ENCODE results near the gene CTNNA2. TPM values are rescaled to one million over a fixed set of nuclear protein-coding genes. Genes with fewer than 3 reads are reported as not detected.

The CTNNA2 gene
- total RNA-seq, 1 experiment from 2014 or later = not detected

GRCh38 chr2:80190166-80190565 is 677.3 kb downstream of the CTNNA2 start:
- Histone ChIP-seq H3K27me3 (ENCODE audit: insufficient read depth, low read depth) (no peaks in the 10 kb centered on the region), H3K79me2 (ENCODE audit: low read depth) (no peaks in the 10 kb centered on the region), H2AFZ (no peak overlapping the region), H3K9me3 (ENCODE audit: insufficient read depth, low read depth) (no peaks in the 10 kb centered on the region), H3K4me1 (replicated peaks; ENCODE audit: insufficient read depth) (no peaks in the 10 kb centered on the region), H3K27ac (no peak overlapping the region), H3K9me2 (ENCODE audit: insufficient read depth) (no peaks in the 10 kb centered on the region), H3F3A (ENCODE audit: insufficient read depth, low read depth) (no peaks in the 10 kb centered on the region), H3K4me2 (no peak overlapping the region), H4K20me1 (ENCODE audit: insufficient read depth) (no peaks in the 10 kb centered on the region), H3K4me3 (no peak overlapping the region), H3K36me3 (ENCODE audit: low read depth) (no peaks in the 10 kb centered on the region)
- ChIA-PET POLR2A (ENCODE audit: unreplicated experiment) (no interaction called here), CTCF (no interaction called here)
- intact Hi-C loops (cut with micrococcal nuclease; ENCODE audit: unreplicated experiment) = no loop called here
- no peak for TF ChIP-seq CTCF (conservative IDR thresholded peaks at IDR 0.05)
- no TSS peak for BruUV-seq (replicated peaks)
- no peak for DNase-seq

GRCh38 chr2:80193566-80193965 is 680.7 kb downstream of the CTNNA2 start:
- H3K4me1 ChIP-seq (replicated peaks; ENCODE audit: insufficient read depth) = no peaks in the 10 kb centered on the region
- no peaks in the 10 kb centered on the region for H3K79me2 ChIP-seq (ENCODE audit: low read depth)
- H2AFZ ChIP-seq = no peak overlapping the region
- no peak overlapping the region for H3K4me3 ChIP-seq
- no TSS peak for BruUV-seq (replicated peaks)
- intact Hi-C loops (cut with micrococcal nuclease; ENCODE audit: unreplicated experiment) = no loop called here
- CTCF ChIA-PET = no interaction called here
- H3K27me3 ChIP-seq (ENCODE audit: insufficient read depth, low read depth) = no peaks in the 10 kb centered on the region
- TF ChIP-seq EZH2 (IDR thresholded peaks at IDR 0.05; ENCODE audit: low read depth) (no peak), CTCF (conservative IDR thresholded peaks at IDR 0.05) (no peak)
- H3K9me3 ChIP-seq (ENCODE audit: insufficient read depth, low read depth) = no peaks in the 10 kb centered on the region
- no peak overlapping the region for H3K4me2 ChIP-seq
- DNase-seq = no peak
- H3F3A ChIP-seq (ENCODE audit: insufficient read depth, low read depth) = no peaks in the 10 kb centered on the region
- H3K36me3 ChIP-seq (ENCODE audit: low read depth) = no peaks in the 10 kb centered on the region
- no peak overlapping the region for H3K27ac ChIP-seq
- POLR2A ChIA-PET (ENCODE audit: unreplicated experiment) = no interaction called here
- H3K9me2 ChIP-seq (ENCODE audit: insufficient read depth) = no peaks in the 10 kb centered on the region
- H4K20me1 ChIP-seq (ENCODE audit: insufficient read depth) = no peaks in the 10 kb centered on the region

DNA sequence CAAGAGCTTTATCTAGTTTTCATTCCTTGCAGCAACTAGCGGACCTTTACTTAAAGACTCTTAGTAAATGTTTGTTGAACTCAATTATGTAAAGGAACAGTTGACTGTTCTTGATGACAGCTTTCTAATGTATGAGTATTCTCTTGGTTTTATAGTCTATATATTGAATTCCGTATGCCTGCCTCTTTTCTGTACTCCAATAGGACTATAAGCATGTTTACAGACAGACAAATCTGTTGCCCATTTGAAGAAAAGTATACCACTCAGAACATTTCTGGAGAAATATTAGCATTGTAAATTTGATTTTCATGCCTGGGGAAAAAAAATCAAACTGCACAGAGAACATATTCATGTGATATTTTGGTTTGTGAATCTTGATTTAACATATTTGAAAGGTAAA is 682.2 kb downstream of the CTNNA2 start:
- DNase-seq = no peak
- Histone ChIP-seq H3K79me2 (ENCODE audit: low read depth) (no peaks in the 10 kb centered on the region), H2AFZ (no peak overlapping the region), H3F3A (ENCODE audit: insufficient read depth, low read depth) (no peaks in the 10 kb centered on the region), H3K9me2 (ENCODE audit: insufficient read depth) (no peaks in the 10 kb centered on the region), H3K9me3 (ENCODE audit: insufficient read depth, low read depth) (no peaks in the 10 kb centered on the region), H3K4me3 (no peak overlapping the region), H3K4me2 (no peak overlapping the region), H3K27me3 (ENCODE audit: insufficient read depth, low read depth) (no peaks in the 10 kb centered on the region), H3K27ac (no peak overlapping the region), H3K4me1 (replicated peaks; ENCODE audit: insufficient read depth) (no peaks in the 10 kb centered on the region), H3K36me3 (ENCODE audit: low read depth) (no peaks in the 10 kb centered on the region), H4K20me1 (ENCODE audit: insufficient read depth) (no peaks in the 10 kb centered on the region)
- TF ChIP-seq EZH2 (IDR thresholded peaks at IDR 0.05; ENCODE audit: low read depth) = no peak
- no peak for TF ChIP-seq CTCF (conservative IDR thresholded peaks at IDR 0.05)
- CTCF ChIA-PET = no interaction called here
- POLR2A ChIA-PET (ENCODE audit: unreplicated experiment) = no interaction called here
- intact Hi-C loops (cut with micrococcal nuclease; ENCODE audit: unreplicated experiment) = no loop called here
- BruUV-seq (replicated peaks) = no TSS peak

Measured in PC-9 (cell line).